Measurements from ENCODE around the gene RRP36.

The RRP36 gene

DNA sequence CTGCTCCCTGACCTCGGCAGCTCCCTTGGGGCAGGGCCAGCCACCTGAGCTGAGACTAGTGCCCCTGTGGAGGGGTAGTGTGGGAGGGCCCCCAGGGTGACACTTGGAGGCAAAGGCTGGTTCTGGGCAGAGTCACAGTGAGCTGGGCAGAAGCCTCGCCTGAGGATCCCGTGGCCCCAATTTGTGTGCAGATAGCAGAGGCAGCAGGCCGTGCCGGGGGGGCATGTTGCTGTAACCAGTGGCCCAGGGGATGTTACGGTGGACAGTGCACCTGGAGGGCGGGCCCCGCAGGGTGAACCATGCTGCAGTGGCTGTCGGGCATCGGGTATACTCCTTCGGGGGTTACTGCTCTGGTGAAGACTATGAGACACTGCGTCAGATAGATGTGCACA lies 4.5 kb upstream of the RRP36 start:
- H3K27ac Mint-ChIP-seq = peak overlapping the region; percentile 5
- H3K9me3 Mint-ChIP-seq (ENCODE audit: low read depth) = no peaks in the 10 kb centered on the region
- H3K27me3 Mint-ChIP-seq = no peaks in the 10 kb centered on the region
- H3K4me1 Mint-ChIP-seq (ENCODE audit: low read depth) = peaks cover 55% of the 10 kb centered on the region
- peaks cover 4% of the 10 kb centered on the region for H3K36me3 Mint-ChIP-seq
- no peak overlapping the region for H3K4me3 Mint-ChIP-seq

DNA sequence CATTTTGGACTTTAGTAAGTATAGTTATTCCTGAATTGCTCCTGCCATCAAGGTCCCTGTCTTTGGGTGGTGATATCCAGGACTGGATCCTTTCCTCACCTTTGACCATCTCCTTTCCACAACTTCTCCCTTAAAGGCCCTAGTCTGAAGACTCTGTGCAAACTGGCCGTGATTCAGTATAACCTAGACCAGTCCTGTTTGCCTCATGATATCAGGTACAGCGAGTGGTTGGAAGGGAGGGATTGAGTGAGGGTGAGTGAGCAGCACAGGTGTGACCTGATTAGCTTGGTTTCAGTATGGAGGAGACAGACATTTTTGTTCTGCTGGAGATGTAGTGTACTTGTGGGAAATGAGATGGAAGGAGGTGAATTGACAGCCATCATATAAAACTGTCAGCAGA lies 2.3 kb upstream of the RRP36 start:
- no peaks in the 10 kb centered on the region for H3K27me3 Mint-ChIP-seq
- H3K36me3 Mint-ChIP-seq = peaks cover 4% of the 10 kb centered on the region
- H3K27ac Mint-ChIP-seq = peak overlapping the region; percentile 65
- H3K9me3 Mint-ChIP-seq (ENCODE audit: low read depth) = no peaks in the 10 kb centered on the region
- H3K4me1 Mint-ChIP-seq (ENCODE audit: low read depth) = peaks cover 46% of the 10 kb centered on the region
- H3K4me3 Mint-ChIP-seq = peak overlapping the region; percentile 8

- H3K4me1 Mint-ChIP-seq (ENCODE audit: low read depth) = peaks cover 44% of the 10 kb centered on the region
- H3K27ac Mint-ChIP-seq = peak overlapping the region; percentile 81
- H3K9me3 Mint-ChIP-seq (ENCODE audit: low read depth) = no peaks in the 10 kb centered on the region
- H3K36me3 Mint-ChIP-seq = peaks cover 4% of the 10 kb centered on the region
- H3K4me3 Mint-ChIP-seq = peak overlapping the region; percentile 82
- H3K27me3 Mint-ChIP-seq = no peaks in the 10 kb centered on the region
Observed at GRCh38 chr6:43020052-43020705, 1.2 kb upstream of the RRP36 start.

- H3K4me3 Mint-ChIP-seq = peak overlapping the region; percentile 82
- peaks cover 40% of the 10 kb centered on the region for H3K4me1 Mint-ChIP-seq (ENCODE audit: low read depth)
- peak overlapping the region; percentile 86 for H3K27ac Mint-ChIP-seq
- H3K9me3 Mint-ChIP-seq (ENCODE audit: low read depth) = no peaks in the 10 kb centered on the region
- no peaks in the 10 kb centered on the region for H3K27me3 Mint-ChIP-seq
- H3K36me3 Mint-ChIP-seq = peaks cover 4% of the 10 kb centered on the region
Observed at GRCh38 chr6:43020847-43021246, 576 bp upstream of the RRP36 start.

DNA sequence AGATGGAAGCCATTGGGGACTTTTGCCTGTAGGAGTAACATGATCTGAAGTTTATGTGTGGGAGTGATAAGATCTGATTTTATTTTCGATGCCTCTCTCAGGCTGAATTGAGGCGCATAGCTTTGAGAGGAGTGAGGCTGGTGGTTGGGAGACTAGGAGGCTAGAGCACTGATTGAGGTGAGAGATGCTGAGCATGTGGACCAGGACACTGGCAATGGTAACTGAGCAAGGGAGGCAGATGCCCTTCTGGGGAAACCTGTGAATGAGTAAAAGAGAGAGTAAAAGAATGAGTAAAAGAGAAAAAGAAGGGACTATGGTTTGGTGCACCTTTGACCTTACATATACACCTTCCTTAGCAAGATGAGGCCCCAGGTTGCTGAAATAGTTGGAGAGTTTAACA lies 3.0 kb downstream of the RRP36 start:
- peak overlapping the region; percentile 67 for H3K4me3 Mint-ChIP-seq
- no peaks in the 10 kb centered on the region for H3K27me3 Mint-ChIP-seq
- H3K4me1 Mint-ChIP-seq (ENCODE audit: low read depth) = peaks cover 24% of the 10 kb centered on the region
- peaks cover 2% of the 10 kb centered on the region for H3K36me3 Mint-ChIP-seq
- H3K27ac Mint-ChIP-seq = peak overlapping the region; percentile 88
- no peaks in the 10 kb centered on the region for H3K9me3 Mint-ChIP-seq (ENCODE audit: low read depth)

DNA sequence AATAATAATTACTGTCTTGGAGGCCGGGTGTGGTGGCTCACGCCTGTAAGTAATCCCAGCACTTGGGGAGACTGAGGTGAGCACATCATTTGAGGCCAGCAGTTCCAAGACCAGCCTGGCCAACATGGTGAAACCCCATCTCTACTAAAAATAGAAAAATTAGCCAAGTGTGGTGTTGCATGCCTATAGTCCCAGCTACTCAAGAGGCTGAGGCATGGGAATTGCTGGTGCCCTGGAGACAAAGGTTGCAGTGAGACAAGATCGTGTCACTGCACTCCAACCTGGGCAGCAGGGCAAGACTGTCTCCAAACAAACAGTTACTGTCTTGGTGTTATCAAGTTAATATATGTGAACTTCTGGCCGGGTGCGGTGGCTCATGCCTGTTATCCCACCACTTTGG lies 4.9 kb downstream of the RRP36 start:
- H3K36me3 Mint-ChIP-seq = peaks cover 2% of the 10 kb centered on the region
- H3K27ac Mint-ChIP-seq = no peak overlapping the region
- no peaks in the 10 kb centered on the region for H3K9me3 Mint-ChIP-seq (ENCODE audit: low read depth)

DNA sequence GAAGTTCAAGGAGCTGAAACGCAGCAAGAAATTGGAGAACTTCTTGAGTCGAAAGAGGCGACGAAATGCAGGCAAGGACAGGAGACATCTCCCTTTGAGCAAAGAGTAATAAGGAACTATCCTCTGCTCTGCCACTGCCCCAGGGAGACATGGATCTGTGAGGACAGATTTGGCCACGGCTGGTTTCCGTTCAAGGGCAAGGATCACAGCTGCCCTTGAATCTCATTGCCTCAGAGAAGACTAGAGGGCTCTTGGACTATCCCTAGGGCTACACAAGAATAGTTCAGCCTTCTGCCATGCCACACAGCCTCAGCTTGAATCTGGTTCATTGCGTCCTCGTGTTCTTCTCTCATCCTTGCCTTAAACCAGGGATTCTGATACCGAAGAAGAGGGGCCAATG lies 7.7 kb downstream of the RRP36 start:
- no peak overlapping the region for H3K27ac Mint-ChIP-seq

More for the DNA sequence above, 4.9 kb downstream of the RRP36 start:
- Mint-ChIP-seq H3K4me1 (ENCODE audit: low read depth) (peaks cover 21% of the 10 kb centered on the region), H3K27me3 (no peaks in the 10 kb centered on the region), H3K4me3 (no peak overlapping the region)

DNA sequence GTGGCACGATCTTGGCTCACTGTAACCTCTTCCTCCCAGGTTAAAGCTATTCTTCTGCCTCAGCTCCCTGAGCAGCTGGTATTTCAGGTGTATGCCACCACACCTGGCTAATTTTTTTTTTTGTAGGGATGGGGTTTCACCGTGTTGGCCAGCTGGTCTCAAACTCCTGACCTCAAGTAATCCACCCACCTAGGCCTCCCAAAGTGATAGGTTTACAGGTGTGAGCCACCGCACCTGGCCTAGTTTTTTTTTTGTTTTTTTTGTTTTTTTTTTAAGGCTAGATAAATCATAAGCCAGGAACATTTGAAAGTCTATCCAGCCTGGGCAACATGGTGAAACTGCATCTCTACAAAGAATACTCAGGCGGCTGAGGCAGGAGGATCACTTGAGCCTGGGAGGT lies 10.9 kb downstream of the RRP36 start:
- Mint-ChIP-seq H3K4me1 (ENCODE audit: low read depth) (peaks cover 5% of the 10 kb centered on the region), H3K9me3 (ENCODE audit: low read depth) (no peaks in the 10 kb centered on the region), H3K27ac (no peak overlapping the region), H3K4me3 (no peak overlapping the region), H3K36me3 (peaks cover 2% of the 10 kb centered on the region), H3K27me3 (no peaks in the 10 kb centered on the region)

More for the DNA sequence above, 7.7 kb downstream of the RRP36 start:
- peaks cover 12% of the 10 kb centered on the region for H3K4me1 Mint-ChIP-seq (ENCODE audit: low read depth)
- no peaks in the 10 kb centered on the region for H3K27me3 Mint-ChIP-seq
- H3K9me3 Mint-ChIP-seq (ENCODE audit: low read depth) = no peaks in the 10 kb centered on the region
- peaks cover 2% of the 10 kb centered on the region for H3K36me3 Mint-ChIP-seq
- no peak overlapping the region for H3K4me3 Mint-ChIP-seq

GRCh38 chr6:43033496-43034189 lies 12.2 kb downstream of the RRP36 start:
- Mint-ChIP-seq H3K27me3 (no peaks in the 10 kb centered on the region), H3K9me3 (ENCODE audit: low read depth) (no peaks in the 10 kb centered on the region), H3K4me1 (ENCODE audit: low read depth) (peaks cover 5% of the 10 kb centered on the region), H3K4me3 (no peak overlapping the region), H3K36me3 (no peaks in the 10 kb centered on the region), H3K27ac (peak overlapping the region; percentile 18)

DNA sequence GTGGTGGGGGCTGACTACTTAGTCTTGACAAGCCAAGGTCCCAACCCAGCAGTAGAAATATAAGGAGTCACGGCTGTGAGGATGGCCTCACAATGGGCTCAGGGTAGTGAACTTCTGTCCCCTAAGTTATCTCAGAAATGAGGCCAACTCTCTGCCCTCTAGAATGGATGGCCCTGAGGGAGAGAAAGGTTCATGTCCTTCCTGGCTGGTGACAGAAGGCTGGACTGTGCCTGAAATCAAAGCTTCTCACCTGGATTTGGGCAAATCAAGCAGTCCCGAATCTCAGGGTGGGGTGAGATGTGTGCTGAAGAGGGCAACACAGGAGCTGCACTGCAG lies 12.7 kb downstream of the RRP36 start:
- Mint-ChIP-seq H3K27ac (no peak overlapping the region), H3K4me1 (ENCODE audit: low read depth) (peaks cover 5% of the 10 kb centered on the region), H3K9me3 (ENCODE audit: low read depth) (no peaks in the 10 kb centered on the region), H3K36me3 (no peaks in the 10 kb centered on the region), H3K4me3 (no peak overlapping the region), H3K27me3 (no peaks in the 10 kb centered on the region)

DNA sequence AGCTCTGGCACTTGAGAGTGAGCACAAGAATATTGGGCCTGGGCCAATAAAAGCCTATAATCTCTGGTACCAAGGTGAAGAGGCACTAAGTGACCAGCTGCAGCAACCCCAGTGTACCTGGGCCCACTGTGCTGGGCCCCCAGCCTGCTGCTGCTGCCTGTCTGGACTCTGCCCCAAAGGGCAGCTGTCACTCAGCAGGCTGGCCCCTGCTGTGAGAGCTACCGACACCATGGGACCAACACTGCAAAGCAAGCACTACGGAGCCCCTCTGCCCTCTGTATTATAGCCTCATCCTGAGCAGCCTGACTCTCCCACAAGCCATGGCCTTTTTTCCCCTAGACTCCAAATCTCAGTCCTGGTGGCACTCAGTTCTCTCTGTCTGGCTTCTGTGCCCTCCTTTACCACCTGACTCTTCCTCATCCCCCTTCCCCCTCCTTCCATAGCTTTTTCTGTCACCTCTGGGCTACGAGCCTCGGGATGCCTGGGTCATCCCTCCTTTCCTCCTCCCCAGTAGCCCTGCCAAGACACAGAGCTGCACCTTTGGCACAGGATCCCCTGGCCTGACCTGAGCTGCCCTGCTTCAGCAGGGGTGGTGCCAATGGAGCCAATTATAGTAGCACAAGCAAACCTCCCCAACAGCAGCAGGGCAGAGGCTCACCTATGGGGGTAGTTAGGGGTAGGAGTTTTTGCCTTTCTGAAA lies 14.2 kb downstream of the RRP36 start:
- H3K36me3 Mint-ChIP-seq = no peaks in the 10 kb centered on the region
- H3K4me1 Mint-ChIP-seq (ENCODE audit: low read depth) = peaks cover 5% of the 10 kb centered on the region
- H3K4me3 Mint-ChIP-seq = no peak overlapping the region
- H3K9me3 Mint-ChIP-seq (ENCODE audit: low read depth) = no peaks in the 10 kb centered on the region
- no peak overlapping the region for H3K27ac Mint-ChIP-seq
- H3K27me3 Mint-ChIP-seq = no peaks in the 10 kb centered on the region

DNA sequence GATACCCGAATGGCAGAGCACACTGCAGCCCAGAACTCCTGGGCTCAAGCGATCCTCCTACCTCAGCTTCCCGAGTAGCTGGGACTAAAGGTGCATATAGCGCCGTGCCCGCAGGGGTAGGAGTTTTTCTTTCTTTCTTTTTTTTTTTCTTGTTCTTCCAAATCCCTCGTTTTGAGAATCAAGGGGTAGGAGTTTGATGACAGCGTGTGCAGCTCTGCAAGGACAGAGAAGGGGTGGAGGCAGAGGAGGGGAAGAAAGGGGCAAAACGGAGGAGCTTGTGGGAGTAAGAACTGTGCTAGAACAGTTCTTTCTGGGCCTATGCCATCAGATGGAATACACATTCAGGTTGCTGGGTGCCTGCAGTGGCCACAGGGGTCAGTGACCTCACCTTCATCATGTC lies 15.3 kb downstream of the RRP36 start:
- Mint-ChIP-seq H3K4me3 (no peak overlapping the region), H3K4me1 (ENCODE audit: low read depth) (peaks cover 5% of the 10 kb centered on the region), H3K9me3 (ENCODE audit: low read depth) (no peaks in the 10 kb centered on the region), H3K27me3 (no peaks in the 10 kb centered on the region), H3K36me3 (no peaks in the 10 kb centered on the region), H3K27ac (no peak overlapping the region)

- H3K27me3 Mint-ChIP-seq = no peaks in the 10 kb centered on the region
- H3K27ac Mint-ChIP-seq = no peak overlapping the region
- H3K36me3 Mint-ChIP-seq = no peaks in the 10 kb centered on the region
- no peak overlapping the region for H3K4me3 Mint-ChIP-seq
- H3K9me3 Mint-ChIP-seq (ENCODE audit: low read depth) = no peaks in the 10 kb centered on the region
- H3K4me1 Mint-ChIP-seq (ENCODE audit: low read depth) = peaks cover 5% of the 10 kb centered on the region
Observed at GRCh38 chr6:43037197-43037596, 15.8 kb downstream of the RRP36 start.

DNA sequence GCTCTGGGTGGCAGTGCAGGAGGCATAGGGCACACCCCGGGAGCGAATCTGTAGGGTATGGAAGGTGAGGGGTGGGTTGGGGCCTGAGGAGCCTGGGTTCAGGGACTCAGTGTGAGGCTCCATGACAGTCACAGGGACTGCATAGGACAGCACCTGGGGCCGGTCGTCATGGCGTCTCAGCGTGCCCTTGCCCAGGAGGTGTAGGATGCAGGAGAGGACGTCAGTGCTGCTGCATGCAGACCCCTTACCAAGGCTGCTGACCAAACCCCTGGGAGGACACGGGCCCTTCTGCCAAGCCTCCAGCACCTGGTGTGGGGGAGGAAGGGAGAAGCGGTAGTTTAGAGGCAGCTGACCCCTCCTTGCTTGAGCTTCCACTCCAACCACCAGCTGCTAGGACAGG lies 16.3 kb downstream of the RRP36 start:
- peaks cover 5% of the 10 kb centered on the region for H3K4me1 Mint-ChIP-seq (ENCODE audit: low read depth)
- H3K36me3 Mint-ChIP-seq = no peaks in the 10 kb centered on the region
- no peak overlapping the region for H3K4me3 Mint-ChIP-seq
- no peaks in the 10 kb centered on the region for H3K27me3 Mint-ChIP-seq
- no peaks in the 10 kb centered on the region for H3K9me3 Mint-ChIP-seq (ENCODE audit: low read depth)
- no peak overlapping the region for H3K27ac Mint-ChIP-seq

DNA sequence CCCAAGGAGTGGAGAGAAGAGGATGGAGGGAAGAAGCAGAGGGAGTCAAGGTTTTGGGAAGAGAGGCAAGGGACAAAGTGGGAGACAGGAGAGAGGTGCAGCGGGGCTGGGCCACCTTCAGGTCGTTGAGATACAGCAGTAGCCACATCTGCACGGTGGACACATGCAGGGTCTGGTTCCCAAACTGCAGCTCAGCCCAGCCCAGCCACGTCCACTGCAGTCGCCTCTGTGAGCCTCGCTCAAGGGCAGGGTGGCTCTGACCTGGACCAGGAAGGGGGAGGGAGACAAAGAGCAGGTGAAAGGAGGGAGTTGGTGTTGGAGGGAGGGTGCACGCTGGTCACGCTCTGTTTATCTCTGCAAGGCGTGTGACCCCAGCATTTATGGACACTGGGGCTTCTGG lies 17.3 kb downstream of the RRP36 start:
- Mint-ChIP-seq H3K27ac (no peak overlapping the region), H3K27me3 (no peaks in the 10 kb centered on the region), H3K4me1 (ENCODE audit: low read depth) (no peaks in the 10 kb centered on the region), H3K4me3 (no peak overlapping the region), H3K9me3 (ENCODE audit: low read depth) (no peaks in the 10 kb centered on the region), H3K36me3 (no peaks in the 10 kb centered on the region)

Measured in activated naive CD8-positive, alpha-beta T cell (primary cell).